MCF 10A (cell line): ENCODE results near the gene KLHDC10. TPM values are rescaled to one million over a fixed set of nuclear protein-coding genes. Genes with fewer than 3 reads are reported as not detected.

ENCODE experiments used
- BruUV-seq: library from RNA; stranded (reverse); fragments of 400-500 nt; replicated peaks from 2 replicates; lab custom pipeline; 2021; lab: Mats Ljungman, UMichigan
- CTCF ChIA-PET: fragments of 300-600 bp; sonication (Branson Sonifier 250); formaldehyde crosslinking; extraction: SDS; loops from one replicate; lab custom pipeline; 2021; ENCODE audit warnings: antibody characterized with exemption, inconsistent platforms; lab: Yijun Ruan, JAX
- POLR2A ChIA-PET: fragments of 300-600, 350-650 bp; sonication (Branson Sonifier 250); formaldehyde crosslinking; extraction: SDS; loops from one replicate; lab custom pipeline; 2020; ENCODE audit warnings: antibody characterized with exemption, inconsistent platforms; lab: Yijun Ruan, JAX
- DNase-seq: peaks from one replicate; pipeline ENCODE4 v3.0.0-alpha.2; 2018; ENCODE audit not compliant: unreplicated experiment
- H3K27ac Mint-ChIP-seq: one replicate; pipeline ENCODE4 v1.8.0; 2022; ENCODE audit warnings: mild to moderate bottlenecking, low read depth, mixed read lengths; ENCODE audit not compliant: unreplicated experiment
- H3K27me3 Mint-ChIP-seq: one replicate; pipeline ENCODE4 v1.8.0; 2022; ENCODE audit warnings: mixed read lengths; ENCODE audit not compliant: insufficient read depth, unreplicated experiment
- H3K36me3 Mint-ChIP-seq: one replicate; pipeline ENCODE4 v1.8.0; 2022; ENCODE audit warnings: mild to moderate bottlenecking, moderate library complexity, mixed read lengths; ENCODE audit not compliant: insufficient read depth, unreplicated experiment
- H3K4me1 Mint-ChIP-seq: one replicate; pipeline ENCODE4 v1.8.0; 2022; ENCODE audit warnings: mixed read lengths; ENCODE audit not compliant: insufficient read depth, unreplicated experiment
- H3K4me3 Mint-ChIP-seq: one replicate; pipeline ENCODE4 v1.8.0; 2022; ENCODE audit warnings: mild to moderate bottlenecking, moderate library complexity, mixed read lengths; ENCODE audit not compliant: unreplicated experiment
- H3K9me3 Mint-ChIP-seq: one replicate; pipeline ENCODE4 v1.8.0; 2022; ENCODE audit warnings: mixed read lengths; ENCODE audit not compliant: unreplicated experiment
- CTCF ChIP-seq: fragments of 200-600 bp; IDR thresholded peaks from one replicate; pipeline ENCODE4 v1.8.0; 2022; ENCODE audit warnings: antibody characterized with exemption, mild to moderate bottlenecking; ENCODE audit not compliant: unreplicated experiment
- intact Hi-C: fragments of 100-400 bp; cut with micrococcal nuclease; formaldehyde crosslinking; loops from 2 replicates; pipeline ENCODE4 v1.14.1; 2022
- total RNA-seq: library from RNA; stranded (reverse); gene quantifications from 2 replicates; pipeline ENCODE4 v1.2.3, GENCODE V29; 2022

The KLHDC10 gene
- total RNA-seq, 1 experiment from 2014 or later, result 25.8 TPM

DNA sequence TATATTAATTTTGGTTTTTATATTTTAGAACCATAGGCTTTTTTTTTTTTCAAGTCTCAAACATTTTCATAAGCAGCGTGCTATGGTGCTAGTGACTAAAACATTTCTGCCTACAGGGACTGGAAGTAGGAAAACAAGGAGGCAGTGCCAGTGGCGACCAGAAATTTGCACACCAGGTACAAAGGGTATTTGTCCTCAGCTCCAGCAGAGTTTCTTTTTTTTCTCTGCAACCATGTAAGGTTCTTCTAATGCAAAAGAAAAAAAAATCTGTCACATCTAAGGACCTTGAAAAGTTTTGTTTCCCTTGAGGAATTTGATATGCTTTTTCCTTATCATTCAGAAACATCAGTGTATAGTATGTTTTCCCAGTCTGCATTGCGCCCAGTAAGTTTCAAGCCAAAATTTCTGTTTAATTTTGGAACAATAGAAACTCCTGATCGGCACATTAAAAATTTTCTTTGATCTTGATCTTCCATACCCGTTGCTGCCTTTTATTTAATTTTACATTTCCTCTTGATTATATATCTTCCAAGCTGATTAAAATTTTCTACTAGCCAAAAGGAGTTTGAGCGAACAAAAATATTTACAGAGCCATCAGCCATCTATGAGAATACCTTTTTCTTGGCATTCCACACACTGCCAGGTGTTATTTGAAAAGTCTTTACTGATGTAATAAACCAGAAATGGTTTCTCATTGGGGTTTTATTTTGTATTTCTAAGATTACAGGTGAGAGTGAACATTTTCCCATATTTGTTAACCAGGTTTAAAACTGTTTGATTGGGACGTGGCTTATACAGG is 956 bp upstream of the KLHDC10 start:
- TSS peak; percentile 68 for BruUV-seq
- ChIA-PET POLR2A (interaction anchor here (0.5 to 3.2 kb wide), 30 partner anchors 9 to 817 kb away, joined by 3 to 13 read pairs (median 4); partner anchors contain the start of genes COPG2, CPA4, TMEM209 and ZC3HC1), CTCF (interaction anchor here (0.6 to 2.9 kb wide), 6 partner anchors 10 to 689 kb away, joined by 3 to 15 read pairs (median 4); no protein-coding TSS in a partner anchor)
- Mint-ChIP-seq H3K9me3 (no peaks in the 10 kb centered on the region), H3K4me3 (peak overlapping the region; percentile 87), H3K4me1 (peaks cover 26% of the 10 kb centered on the region), H3K27ac (peak overlapping the region; percentile 73), H3K36me3 (no peaks in the 10 kb centered on the region), H3K27me3 (no peaks in the 10 kb centered on the region)
- intact Hi-C loops, result no loop called here
- DNase-seq, result no peak
- TF ChIP-seq CTCF, result no peak

DNA sequence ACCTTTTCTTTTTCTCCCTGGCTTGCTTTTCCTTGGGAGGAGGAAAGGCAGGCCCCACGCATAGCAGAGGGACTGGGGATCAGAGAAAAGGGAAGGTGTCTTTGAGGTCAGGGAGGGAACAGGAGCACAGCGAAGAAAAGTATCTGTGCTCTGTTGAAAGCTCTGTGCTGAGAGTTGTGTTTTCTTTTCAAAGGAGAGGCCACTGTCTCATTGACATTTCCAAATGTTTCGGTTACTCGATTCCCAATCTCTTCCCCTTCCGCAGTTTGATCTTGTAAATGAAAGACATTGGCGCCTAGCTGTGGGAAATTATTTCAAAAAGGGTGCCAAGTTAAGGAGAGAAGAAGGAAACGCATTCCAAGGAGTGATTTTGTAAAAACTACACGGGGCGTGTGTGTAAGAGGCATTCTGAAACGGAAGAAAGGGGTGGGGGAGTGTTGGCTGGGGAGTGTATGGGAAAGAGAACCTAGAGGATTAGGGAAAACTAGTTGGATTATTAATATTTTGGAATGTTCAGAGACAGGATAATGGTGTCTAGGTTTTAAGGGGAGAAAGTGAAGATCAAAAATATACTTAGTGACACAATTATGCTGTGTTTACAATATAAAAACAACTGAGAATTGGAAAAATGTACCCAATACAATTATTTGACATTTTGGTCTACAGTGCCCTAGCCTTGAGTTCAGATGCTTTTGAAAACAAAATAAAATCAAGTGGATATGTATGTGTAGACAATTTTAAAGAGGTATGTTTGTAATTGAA is 708 bp downstream of the KLHDC10 start:
- H3K27ac Mint-ChIP-seq, result peak overlapping the region; percentile 73
- no peaks in the 10 kb centered on the region for H3K27me3 Mint-ChIP-seq
- no peak for TF ChIP-seq CTCF
- no peaks in the 10 kb centered on the region for H3K9me3 Mint-ChIP-seq
- peaks cover 32% of the 10 kb centered on the region for H3K4me1 Mint-ChIP-seq
- ChIA-PET POLR2A (interaction anchor here (0.5 to 3.2 kb wide), 25 partner anchors 11 to 774 kb away, joined by 3 to 13 read pairs (median 4); partner anchors contain the start of gene TMEM209), CTCF (interaction anchor here (0.6 to 3.0 kb wide), 16 partner anchors 9 to 762 kb away, joined by 3 to 26 read pairs (median 4); partner anchors contain the start of gene ZC3HC1)
- intact Hi-C loops, result loop anchor here (10.0 kb wide), 2 partner anchors 94 to 414 kb away; no protein-coding TSS in a partner anchor
- no peak for DNase-seq
- H3K36me3 Mint-ChIP-seq, result no peaks in the 10 kb centered on the region
- no TSS peak for BruUV-seq
- H3K4me3 Mint-ChIP-seq, result peak overlapping the region; percentile 87

- CTCF ChIA-PET, result interaction anchor here (0.6 to 3.0 kb wide), 34 partner anchors 8 to 1627 kb away, joined by 3 to 26 read pairs (median 4); partner anchors contain the start of gene ZC3HC1
These were observed 1.6 kb downstream of the KLHDC10 start for GRCh38 chr7:130071701-130072622.

More at GRCh38 chr7:130071701-130072622, 1.6 kb downstream of the KLHDC10 start:
- POLR2A ChIA-PET, result interaction anchor here (0.5 to 3.2 kb wide), 11 partner anchors 23 to 1436 kb away, joined by 3 to 13 read pairs (median 4); partner anchors contain the start of gene TMEM209
- peak; percentile 94 for TF ChIP-seq CTCF
- DNase-seq, result peak; percentile 92
- no peaks in the 10 kb centered on the region for H3K27me3 Mint-ChIP-seq
- peaks cover 32% of the 10 kb centered on the region for H3K4me1 Mint-ChIP-seq
- H3K36me3 Mint-ChIP-seq, result no peaks in the 10 kb centered on the region
- no TSS peak for BruUV-seq
- H3K27ac Mint-ChIP-seq, result no peak overlapping the region
- H3K9me3 Mint-ChIP-seq, result no peaks in the 10 kb centered on the region
- peak overlapping the region; percentile 87 for H3K4me3 Mint-ChIP-seq
- intact Hi-C loops, result loop anchor here (1.0 to 10.0 kb wide), 8 partner anchors 93 to 761 kb away; no protein-coding TSS in a partner anchor
